Neural cell (in vitro differentiated cells): ENCODE measurements around the gene IGFL1.

Experiments
- CTCF ChIP-seq: fragments of 450-650 bp; IDR thresholded peaks from 2 replicates; pipeline ENCODE4 v1.5.1; 2014; ENCODE audit warnings: antibody characterized with exemption, mild to moderate bottlenecking, moderate library complexity; ENCODE audit not compliant: poor library complexity, severe bottlenecking
- EP300 ChIP-seq: fragments of 450-650 bp; conservative IDR thresholded peaks from 2 replicates; pipeline ENCODE4 v1.6.1; 2014; ENCODE audit warnings: antibody characterized with exemption, mild to moderate bottlenecking, moderate library complexity; ENCODE audit not compliant: poor library complexity, severe bottlenecking
- EZH2 ChIP-seq: fragments of 200-600, 300-800 bp; shearing (Covaris generic), sonication (generic); IDR thresholded peaks from 2 replicates; pipeline ENCODE4 v1.6.1; 2014; ENCODE audit warnings: antibody characterized with exemption, low read length, borderline replicate concordance, mild to moderate bottlenecking; ENCODE audit not compliant: insufficient read depth, poor library complexity, severe bottlenecking
- MXI1 ChIP-seq: fragments of 450-650 bp; conservative IDR thresholded peaks from 2 replicates; pipeline ENCODE4 v1.6.1; 2014; ENCODE audit warnings: antibody characterized with exemption, mild to moderate bottlenecking; ENCODE audit not compliant: poor library complexity, severe bottlenecking
- POLR2AphosphoS5 ChIP-seq: IDR thresholded peaks from 2 replicates; pipeline ENCODE4 v1.6.1; 2012
- RAD21 ChIP-seq: fragments of 450-650 bp; conservative IDR thresholded peaks from 2 replicates; pipeline ENCODE4 v1.6.1; 2014; ENCODE audit warnings: antibody characterized with exemption, mild to moderate bottlenecking, moderate library complexity
- SMC3 ChIP-seq: fragments of 450-650 bp; conservative IDR thresholded peaks from 2 replicates; pipeline ENCODE4 v1.6.1; 2014; ENCODE audit warnings: antibody characterized with exemption, mild to moderate bottlenecking, moderate library complexity; ENCODE audit not compliant: poor library complexity
- TAF1 ChIP-seq: IDR thresholded peaks from 2 replicates; pipeline ENCODE4 v1.6.1; 2012; ENCODE audit warnings: low read depth
- TF ChIP-seq, protein P1 (sequence below): IDR thresholded peaks from 2 replicates; pipeline ENCODE4 v1.6.1; 2012; ENCODE audit warnings: borderline replicate concordance

DNA sequence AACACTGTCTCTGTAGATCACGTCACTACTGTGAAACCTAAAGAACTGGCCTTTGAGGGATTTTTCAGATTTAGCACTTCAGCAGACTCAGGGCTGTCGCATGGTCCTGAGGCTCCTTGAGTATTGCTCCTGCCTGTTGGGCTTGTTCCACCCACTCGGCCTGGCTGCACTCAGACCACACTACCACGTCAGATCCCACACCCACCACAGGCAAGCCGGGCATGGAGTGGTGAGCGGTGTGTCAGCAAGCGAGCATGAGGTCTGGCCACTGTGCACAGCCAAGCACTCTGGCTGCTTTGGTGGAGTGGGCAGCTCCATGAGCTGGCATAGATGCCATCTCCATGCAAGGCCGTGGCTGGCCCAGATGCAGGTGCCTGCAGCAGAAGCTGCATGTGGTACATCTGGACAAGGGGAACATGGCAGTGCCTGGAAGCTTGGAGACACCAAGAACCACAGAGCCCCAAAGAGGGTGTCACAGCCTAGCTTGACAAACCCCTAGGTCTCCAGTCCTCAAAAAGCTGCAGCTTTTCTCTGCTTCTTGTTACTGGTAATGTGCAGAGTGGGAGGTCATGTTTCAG lies 9.4 kb upstream of the IGFL1 start:
- no peak for TF ChIP-seq CTCF
- no peak for TF ChIP-seq POLR2AphosphoS5
- TF ChIP-seq EP300, result no peak
- no peak for TF ChIP-seq SMC3
- no peak for TF ChIP-seq EZH2
- TF ChIP-seq MXI1, result no peak
- no peak for TF ChIP-seq TAF1
- no peak for TF ChIP-seq RAD21
- TF ChIP-seq, protein P1, sequence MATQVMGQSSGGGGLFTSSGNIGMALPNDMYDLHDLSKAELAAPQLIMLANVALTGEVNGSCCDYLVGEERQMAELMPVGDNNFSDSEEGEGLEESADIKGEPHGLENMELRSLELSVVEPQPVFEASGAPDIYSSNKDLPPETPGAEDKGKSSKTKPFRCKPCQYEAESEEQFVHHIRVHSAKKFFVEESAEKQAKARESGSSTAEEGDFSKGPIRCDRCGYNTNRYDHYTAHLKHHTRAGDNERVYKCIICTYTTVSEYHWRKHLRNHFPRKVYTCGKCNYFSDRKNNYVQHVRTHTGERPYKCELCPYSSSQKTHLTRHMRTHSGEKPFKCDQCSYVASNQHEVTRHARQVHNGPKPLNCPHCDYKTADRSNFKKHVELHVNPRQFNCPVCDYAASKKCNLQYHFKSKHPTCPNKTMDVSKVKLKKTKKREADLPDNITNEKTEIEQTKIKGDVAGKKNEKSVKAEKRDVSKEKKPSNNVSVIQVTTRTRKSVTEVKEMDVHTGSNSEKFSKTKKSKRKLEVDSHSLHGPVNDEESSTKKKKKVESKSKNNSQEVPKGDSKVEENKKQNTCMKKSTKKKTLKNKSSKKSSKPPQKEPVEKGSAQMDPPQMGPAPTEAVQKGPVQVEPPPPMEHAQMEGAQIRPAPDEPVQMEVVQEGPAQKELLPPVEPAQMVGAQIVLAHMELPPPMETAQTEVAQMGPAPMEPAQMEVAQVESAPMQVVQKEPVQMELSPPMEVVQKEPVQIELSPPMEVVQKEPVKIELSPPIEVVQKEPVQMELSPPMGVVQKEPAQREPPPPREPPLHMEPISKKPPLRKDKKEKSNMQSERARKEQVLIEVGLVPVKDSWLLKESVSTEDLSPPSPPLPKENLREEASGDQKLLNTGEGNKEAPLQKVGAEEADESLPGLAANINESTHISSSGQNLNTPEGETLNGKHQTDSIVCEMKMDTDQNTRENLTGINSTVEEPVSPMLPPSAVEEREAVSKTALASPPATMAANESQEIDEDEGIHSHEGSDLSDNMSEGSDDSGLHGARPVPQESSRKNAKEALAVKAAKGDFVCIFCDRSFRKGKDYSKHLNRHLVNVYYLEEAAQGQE, result no peak
